A549 (cell line): Measurements from ENCODE around the gene AIF1L. TPM values are rescaled to one million over a fixed set of nuclear protein-coding genes. Genes with fewer than 3 reads are reported as not detected.

Experiments used
- ATAC-seq, 2 experiments: fragments of 200-7000 bp in 1 of 2; fragments of >200 bp in 1 of 2; cut with Nextera tagmentation in 1 of 2; cut with Tn5 transposase in 1 of 2; 3 replicates each; pipeline versions ENCODE4 v1.8.0 to v1.9.1; 2018 to 2020; ENCODE audit warnings: mild to moderate bottlenecking in 1 of 2, moderate library complexity in 1 of 2
- CTCF ChIA-PET: fragments of 300-600 bp; sonication (Branson Sonifier 250); formaldehyde crosslinking; extraction: SDS; loops from one replicate; lab custom pipeline; 2021; ENCODE audit warnings: antibody characterized with exemption, inconsistent platforms; lab: Yijun Ruan, JAX
- POLR2A ChIA-PET: fragments of 350-600 bp; formaldehyde crosslinking; extraction: SDS; loops from one replicate; lab custom pipeline; 2021; ENCODE audit warnings: antibody characterized with exemption, inconsistent platforms; lab: Yijun Ruan, JAX
- DNase-seq, 2 experiments: peaks; one replicate each; pipeline versions ENCODE4 v3.0.0 to v3.0.0-alpha.2; 2011 to 2016; ENCODE audit warnings: low read depth in 1 of 2, low spot score in 1 of 2
- FAIRE-seq: peaks from 2 replicates; lab custom pipeline; 2011; peaks lifted over from hg19 to GRCh38; lab: Jason Lieb, UNC
- H3K27ac ChIP-seq, 2 experiments: fragments of >200 bp; sonication (Bioruptor Twin); formaldehyde crosslinking; 3 replicates each; pipeline ENCODE4 v1.5.1; 2016 to 2017
- H3K4me1 ChIP-seq: fragments of >200 bp; sonication (Bioruptor Twin); formaldehyde crosslinking; 3 replicates; pipeline ENCODE4 v1.6.1; 2016
- H3K4me2 ChIP-seq: fragments of >200 bp; sonication (Bioruptor Twin); formaldehyde crosslinking; 3 replicates; pipeline ENCODE4 v1.6.1; 2016
- H3K4me3 ChIP-seq: fragments of >200 bp; sonication (Bioruptor Twin); formaldehyde crosslinking; 3 replicates; pipeline ENCODE4 v1.5.1; 2016
- H3K9me3 ChIP-seq: fragments of >200 bp; sonication (Bioruptor Twin); formaldehyde crosslinking; 3 replicates; pipeline ENCODE4 v1.6.1; 2016
- BCL3 ChIP-seq: fragments of >200 bp; sonication (Bioruptor Twin); formaldehyde crosslinking; IDR thresholded peaks from 3 replicates; pipeline ENCODE4 v1.6.1; 2016
- E2F6 ChIP-seq: IDR thresholded peaks from 2 replicates; pipeline ENCODE4 v1.6.1; 2012; ENCODE audit warnings: low read depth, borderline replicate concordance
- FOXS1 ChIP-seq: fragments of 250-450 bp; sonication (Bioruptor Pico); IDR thresholded peaks from 2 replicates; pipeline ENCODE4 v1.5.0; 2020; ENCODE audit warnings: mild to moderate bottlenecking, moderate library complexity
- HES2 ChIP-seq: fragments of >200 bp; sonication (Bioruptor Twin); formaldehyde crosslinking; IDR thresholded peaks from 2 replicates; pipeline ENCODE4 v1.6.1; 2016
- HOXA7 ChIP-seq: fragments of 250-450 bp; sonication (Bioruptor Pico); IDR thresholded peaks from 2 replicates; pipeline ENCODE4 v1.5.0; 2020; ENCODE audit warnings: mild to moderate bottlenecking, moderate library complexity
- JUN ChIP-seq, 2 experiments: fragments of >200 bp; sonication (Bioruptor Twin); formaldehyde crosslinking; IDR thresholded peaks; 2 replicates in 1 of 2; 3 replicates in 1 of 2; pipeline ENCODE4 v1.6.1; 2016 to 2017
- POLR2A ChIP-seq: IDR thresholded peaks from 2 replicates; pipeline ENCODE4 v1.6.1; 2012; ENCODE audit warnings: mild to moderate bottlenecking, low read length
- REST ChIP-seq: fragments of 200-600 bp; sonication (generic); IDR thresholded peaks from 2 replicates; pipeline ENCODE4 v1.6.1; 2016; ENCODE audit warnings: antibody characterized with exemption, mild to moderate bottlenecking, moderate library complexity
- RFX5 ChIP-seq: fragments of 450-650 bp; IDR thresholded peaks from 2 replicates; pipeline ENCODE4 v1.7.1; 2014; ENCODE audit warnings: antibody characterized with exemption, mild to moderate bottlenecking, moderate library complexity
- TFCP2L1 ChIP-seq: fragments of 250-450 bp; sonication (Bioruptor Pico); IDR thresholded peaks from 2 replicates; pipeline ENCODE4 v1.5.0; 2021; ENCODE audit warnings: mild to moderate bottlenecking
- ZC3H11A ChIP-seq: fragments of 450-650 bp; IDR thresholded peaks from 2 replicates; pipeline ENCODE4 v1.6.1; 2014; ENCODE audit warnings: antibody characterized with exemption, mild to moderate bottlenecking
- ZFP36 ChIP-seq: fragments of 450-650 bp; IDR thresholded peaks from 2 replicates; pipeline ENCODE4 v1.6.1; 2014; ENCODE audit warnings: borderline replicate concordance; ENCODE audit not compliant: partially characterized antibody
- ZNF302 ChIP-seq: fragments of 250-450 bp; sonication (Bioruptor Pico); IDR thresholded peaks from 2 replicates; pipeline ENCODE4 v1.9.0; 2021; ENCODE audit warnings: inconsistent platforms, mild to moderate bottlenecking, moderate library complexity
- WGBS: methylation state at CpG from one replicate; pipeline ENCODE4 v1.1.6; 2017; ENCODE audit errors: missing lambda C conversion rate; 5-methylcytosine and 5-hydroxymethylcytosine counted together
- polyA plus RNA-seq, 4 experiments: library from polyadenylated mRNA; depleted of rRNA in 3 of 4; stranded (reverse); fragments of >200 nt; fragmentation: RNase III in 1 of 4; extraction: RNeasy Plus Mini Kit Qiagen cat#74134 plus additional on column Dnase treatment in 1 of 4; gene quantifications; 2 replicates in 3 of 4; 3 replicates in 1 of 4; pipeline ENCODE4 v1.2.3, GENCODE V29; 2011 to 2017

AIF1L gene
- polyA plus RNA-seq, 2 of the 4 experiments (the other 2 are of a cell fraction), result 1.6 to 2.8 TPM

- CTCF ChIA-PET, result interaction anchor here (0.6 to 6.0 kb wide), 7 partner anchors 11 to 356 kb away, joined by 3 to 30 read pairs (median 4); no protein-coding TSS in a partner anchor
- no peak overlapping the region for H3K4me2 ChIP-seq
- no peak overlapping the region for H3K27ac ChIP-seq
- no peaks in the 10 kb centered on the region for H3K4me1 ChIP-seq
- no peak for FAIRE-seq
- POLR2A ChIA-PET, result no interaction called here
- no peaks in the 10 kb centered on the region for H3K9me3 ChIP-seq
- TF ChIP-seq BCL3, result no peak
- TF ChIP-seq, all 56 proteins: peak for 0
- no peak for DNase-seq
- no peak for ATAC-seq
- H3K4me3 ChIP-seq, result no peak overlapping the region
- WGBS, result 72% methylated on average over 9 of the region's 9 CpGs
Measured at GRCh38 chr9:131062969-131063368, 33.4 kb upstream of the AIF1L start.

GRCh38 chr9:131065599-131065998, 30.7 kb upstream of the AIF1L start:
- Histone ChIP-seq H3K4me3 (no peak overlapping the region), H3K4me1 (no peaks in the 10 kb centered on the region), H3K9me3 (no peaks in the 10 kb centered on the region), H3K4me2 (no peak overlapping the region), H3K27ac (no peak overlapping the region)
- no peak for TF ChIP-seq HOXA7
- TF ChIP-seq POLR2A, result no peak
- no peak for TF ChIP-seq JUN (IDR thresholded peaks at IDR 0.05)
- no peak for TF ChIP-seq TFCP2L1 (CRISPR knock-in tag)
- no peak for TF ChIP-seq E2F6
- WGBS, result 74% methylated on average over 7 of the region's 7 CpGs
- ChIA-PET CTCF (interaction anchor here (1.6 to 6.0 kb wide), 2 partner anchors 19 to 196 kb away, joined by 3 to 30 read pairs; no protein-coding TSS in a partner anchor), POLR2A (no interaction called here)
- FAIRE-seq (no peak), DNase-seq (no peak), ATAC-seq (no peak)

GRCh38 chr9:131067625-131068024, 28.7 kb upstream of the AIF1L start:
- H3K9me3 ChIP-seq, result no peaks in the 10 kb centered on the region
- 70% methylated on average over 7 of the region's 9 CpGs for WGBS
- ChIA-PET CTCF (interaction anchor here (1.0 to 6.0 kb wide), 5 partner anchors 10 to 283 kb away, joined by 3 to 30 read pairs (median 4); no protein-coding TSS in a partner anchor), POLR2A (no interaction called here)
- FAIRE-seq (no peak), DNase-seq (no peak), ATAC-seq (peak; percentile 14 to 41; a peak in 3 of 6 replicates)
- no peak overlapping the region for H3K27ac ChIP-seq
- H3K4me3 ChIP-seq, result no peak overlapping the region
- no peak for TF ChIP-seq REST
- TF ChIP-seq ZNF302 (CRISPR knock-in tag), result no peak
- TF ChIP-seq RFX5, result no peak
- no peak for TF ChIP-seq ZC3H11A
- no peaks in the 10 kb centered on the region for H3K4me1 ChIP-seq
- no peak overlapping the region for H3K4me2 ChIP-seq

- FAIRE-seq (no peak), ATAC-seq (no peak; a peak in 1 of 6 replicates), DNase-seq (no peak)
- TF ChIP-seq HES2, result no peak
- no peak for TF ChIP-seq ZFP36
- TF ChIP-seq FOXS1 (CRISPR knock-in tag), result no peak
- H3K27ac ChIP-seq, result no peak overlapping the region
- no peaks in the 10 kb centered on the region for H3K4me1 ChIP-seq
- POLR2A ChIA-PET, result no interaction called here
- no peak overlapping the region for H3K4me2 ChIP-seq
- no peaks in the 10 kb centered on the region for H3K9me3 ChIP-seq
- WGBS, result 61% methylated on average over 11 of the region's 14 CpGs
- no peak overlapping the region for H3K4me3 ChIP-seq
- CTCF ChIA-PET, result interaction anchor here (0.5 to 6.0 kb wide), 7 partner anchors 9 to 282 kb away, joined by 3 to 30 read pairs (median 5); no protein-coding TSS in a partner anchor
Measured at GRCh38 chr9:131068076-131068816, 28.1 kb upstream of the AIF1L start.
